ENCODE measurements around the gene PIKFYVE.
"Not testable (repeated sequence)": the region's sequence is repeated elsewhere in the genome, so short reads cannot be mapped to it uniquely, and the experiment has no call there.

The PIKFYVE gene

GRCh38 chr2:208363485-208363884 is 97.4 kb downstream of the PIKFYVE start:
- DNase-seq, result no peak

GRCh38 chr2:208366215-208367127 is 100.4 kb downstream of the PIKFYVE start:
- DNase-seq, result no peak

DNA sequence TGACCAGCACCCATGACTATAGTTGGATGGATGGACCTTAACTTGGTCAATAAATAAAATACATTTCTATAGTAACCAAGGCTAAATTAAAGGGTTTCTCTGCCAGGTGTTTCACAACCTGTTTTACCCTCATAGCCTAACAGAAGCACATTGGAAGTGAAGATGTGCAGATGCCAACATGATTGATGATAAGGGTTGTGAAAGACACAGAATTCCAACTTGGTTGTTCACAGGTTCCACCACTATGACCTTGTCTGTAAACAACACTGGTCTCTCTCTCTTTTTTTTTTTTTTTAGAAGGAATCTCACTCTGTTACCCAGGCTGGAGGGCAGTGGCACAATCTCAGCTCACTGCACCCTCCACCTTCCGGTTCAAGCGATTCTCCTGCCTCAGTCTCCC is 103.0 kb downstream of the PIKFYVE start:
- no peak for DNase-seq

DNA sequence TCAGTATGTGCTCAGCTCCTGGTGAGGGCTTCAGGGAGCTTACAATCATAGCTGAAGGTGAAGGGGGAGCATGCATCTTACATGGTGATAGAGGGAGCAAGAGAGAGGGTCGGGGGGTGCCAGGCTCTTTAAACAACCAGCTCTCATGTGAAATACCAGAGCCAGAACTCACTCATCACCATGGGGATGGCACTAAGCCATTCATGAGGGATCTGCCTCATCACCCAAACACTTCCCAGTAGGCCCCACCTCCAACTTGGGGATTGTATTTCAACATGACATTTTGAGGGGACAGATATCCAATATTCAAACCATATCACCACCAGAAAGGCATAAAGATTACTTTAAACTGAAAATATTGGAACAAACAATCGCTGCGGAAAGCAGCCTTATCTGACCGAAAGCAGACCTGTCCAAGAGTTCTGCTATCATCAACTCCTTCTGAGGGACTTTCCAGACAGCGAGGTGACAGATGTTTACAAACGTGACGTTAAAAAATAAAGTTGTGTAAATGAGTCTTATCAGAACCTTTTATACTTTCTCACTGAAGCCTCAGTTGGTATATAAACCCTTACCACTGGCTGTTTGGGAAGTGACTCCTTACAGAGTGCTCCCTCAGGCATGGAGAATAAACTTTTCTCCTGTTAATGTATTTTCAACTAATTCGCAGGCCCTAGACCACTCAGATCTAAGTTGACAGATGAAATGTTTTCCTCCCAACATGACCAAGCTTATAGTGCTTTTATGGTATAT is 105.0 kb downstream of the PIKFYVE start:
- DNase-seq, result no peak

- no peak for DNase-seq
Observed at GRCh38 chr2:208371634-208371935, 105.5 kb downstream of the PIKFYVE start.

DNA sequence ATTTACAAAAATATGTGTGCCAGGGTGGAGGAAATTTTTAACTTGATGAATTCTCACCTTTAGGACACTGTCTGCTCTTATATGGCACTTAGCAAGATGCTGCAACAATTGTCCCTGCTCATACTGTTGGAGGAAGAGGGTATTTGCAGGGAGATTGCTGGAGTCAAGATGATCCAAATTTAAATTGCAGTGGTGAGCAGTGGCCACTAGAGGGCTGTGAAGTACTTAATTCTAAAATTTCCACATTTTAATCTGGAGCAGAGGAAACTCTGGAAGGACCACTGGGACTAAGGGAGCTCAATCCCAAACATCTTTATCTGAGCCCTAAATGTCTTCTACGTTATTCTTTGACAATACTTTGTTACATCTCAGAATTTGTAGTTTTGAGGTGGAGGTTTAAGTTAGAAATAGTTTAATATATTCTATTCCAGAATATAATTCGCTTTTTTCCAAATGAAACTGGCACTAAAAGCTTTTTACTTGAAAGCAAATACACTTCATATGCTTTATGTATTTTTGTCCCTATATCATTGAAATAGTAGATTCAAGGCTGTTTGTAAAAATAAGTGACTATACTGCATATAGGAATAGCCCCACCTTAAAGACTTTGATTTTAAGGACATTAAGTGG is 107.5 kb downstream of the PIKFYVE start:
- peak; percentile 6 for DNase-seq

DNA sequence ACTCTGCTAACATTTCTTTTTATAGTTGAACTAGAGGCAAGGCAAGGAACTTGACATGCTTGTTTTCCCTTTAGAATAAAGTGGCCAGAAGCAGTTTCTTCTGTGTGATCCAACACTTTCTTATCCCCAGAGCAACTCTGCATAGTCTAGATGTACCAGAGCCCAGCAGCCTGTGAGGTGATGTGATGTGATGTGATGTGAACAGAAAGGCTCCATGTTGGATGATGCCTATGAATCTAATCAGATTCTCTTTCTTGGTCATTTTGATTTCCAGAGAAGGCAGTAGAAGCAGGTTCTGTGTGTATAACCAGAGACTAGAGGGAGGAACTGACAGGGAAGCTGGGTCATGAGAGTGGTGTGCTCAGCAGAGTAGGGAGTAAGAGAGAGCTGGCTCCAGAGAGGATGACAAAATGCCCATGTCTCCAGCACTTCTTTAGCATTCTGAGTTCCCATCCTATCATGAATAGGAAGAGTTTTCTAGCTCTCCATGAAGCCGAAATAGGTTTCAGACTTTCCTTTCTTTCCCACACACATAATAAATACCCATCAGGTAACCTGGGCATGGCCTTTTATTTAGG is 109.5 kb downstream of the PIKFYVE start:
- no peak for DNase-seq

- not testable (repeated sequence) for DNase-seq
Observed at GRCh38 chr2:208377344-208377860, 111.3 kb downstream of the PIKFYVE start.

- no peak for DNase-seq
Observed at GRCh38 chr2:208379192-208379591, 113.1 kb downstream of the PIKFYVE start.

DNA sequence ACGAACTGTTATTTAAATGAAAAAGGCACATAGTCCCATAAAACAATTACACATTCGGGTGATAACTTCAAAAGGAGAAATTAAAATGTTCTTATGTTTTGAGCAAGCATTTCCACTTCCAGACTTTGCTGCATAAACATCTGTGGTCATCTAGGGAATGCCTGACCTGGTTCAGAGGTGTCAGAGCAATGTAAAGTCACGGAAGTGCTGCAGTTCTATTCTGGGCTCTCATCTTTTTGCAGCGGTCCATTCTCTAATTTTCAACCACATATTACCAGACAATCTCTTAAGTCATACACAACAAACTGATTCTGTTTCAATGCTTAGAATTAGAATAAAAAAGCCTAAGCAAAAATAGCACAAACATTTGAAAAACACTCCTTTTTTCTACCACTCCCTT is 118.6 kb downstream of the PIKFYVE start:
- DNase-seq, result no peak

DNA sequence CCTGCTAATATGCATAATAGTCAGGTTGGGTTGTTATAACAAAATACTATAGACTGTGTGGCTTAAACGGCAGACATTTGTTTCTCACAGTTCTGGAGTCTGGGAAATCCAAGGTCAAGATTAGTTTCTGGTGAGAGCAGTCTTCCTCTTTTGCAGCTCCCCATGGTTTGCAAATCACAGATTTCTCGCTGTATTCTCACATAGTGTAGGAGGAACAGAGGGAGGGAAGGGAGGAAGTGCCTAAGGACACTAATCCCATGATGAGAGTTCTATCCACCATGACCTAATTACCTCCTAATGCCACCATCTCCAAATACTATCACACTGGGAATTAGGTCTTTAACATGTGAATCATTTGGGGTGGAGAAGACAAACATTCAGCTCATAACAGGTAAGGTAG is 120.5 kb downstream of the PIKFYVE start:
- no peak for DNase-seq

DNA sequence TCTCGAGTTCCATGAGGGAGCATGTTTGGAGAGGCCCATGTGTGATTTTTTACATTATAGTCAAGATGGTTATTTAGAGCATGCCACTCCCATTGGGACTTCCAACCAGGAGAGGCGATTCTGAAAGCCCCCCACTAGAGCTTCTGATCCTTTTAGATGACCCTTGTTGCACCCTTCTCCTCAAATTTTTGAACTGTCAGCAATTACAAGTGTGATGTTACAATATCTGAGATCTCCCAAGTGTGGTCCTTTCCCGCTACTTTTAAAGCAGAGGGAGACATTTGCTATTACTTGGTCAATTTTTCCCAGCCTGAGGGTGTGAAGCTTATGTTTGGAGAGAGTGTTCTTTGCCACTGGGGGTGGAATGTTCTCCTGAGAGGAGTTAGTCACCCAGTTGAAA is 123.9 kb downstream of the PIKFYVE start:
- no peak for DNase-seq

GRCh38 chr2:208392300-208392699 is 126.2 kb downstream of the PIKFYVE start:
- DNase-seq, result no peak

DNA sequence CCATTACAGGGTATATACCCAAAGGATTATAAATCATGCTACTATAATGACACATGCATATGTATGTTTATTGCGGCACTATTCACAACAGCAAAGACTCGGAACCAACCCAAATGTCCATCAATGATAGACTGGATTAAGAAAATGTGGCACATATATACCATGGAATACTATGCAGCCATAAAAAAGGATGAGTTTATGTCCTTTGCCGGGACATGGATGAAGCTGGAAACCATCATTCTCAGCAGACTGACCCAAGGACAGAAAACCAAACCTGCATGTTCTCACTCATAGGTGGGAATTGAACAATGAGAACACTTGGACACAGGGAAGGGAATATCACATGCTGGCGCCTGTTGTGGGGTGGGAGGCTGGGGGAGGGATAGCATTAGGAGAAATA is 130.7 kb downstream of the PIKFYVE start:
- not testable (repeated sequence) for DNase-seq

GRCh38 chr2:208399201-208399600 is 133.1 kb downstream of the PIKFYVE start:
- DNase-seq, result no peak

DNA sequence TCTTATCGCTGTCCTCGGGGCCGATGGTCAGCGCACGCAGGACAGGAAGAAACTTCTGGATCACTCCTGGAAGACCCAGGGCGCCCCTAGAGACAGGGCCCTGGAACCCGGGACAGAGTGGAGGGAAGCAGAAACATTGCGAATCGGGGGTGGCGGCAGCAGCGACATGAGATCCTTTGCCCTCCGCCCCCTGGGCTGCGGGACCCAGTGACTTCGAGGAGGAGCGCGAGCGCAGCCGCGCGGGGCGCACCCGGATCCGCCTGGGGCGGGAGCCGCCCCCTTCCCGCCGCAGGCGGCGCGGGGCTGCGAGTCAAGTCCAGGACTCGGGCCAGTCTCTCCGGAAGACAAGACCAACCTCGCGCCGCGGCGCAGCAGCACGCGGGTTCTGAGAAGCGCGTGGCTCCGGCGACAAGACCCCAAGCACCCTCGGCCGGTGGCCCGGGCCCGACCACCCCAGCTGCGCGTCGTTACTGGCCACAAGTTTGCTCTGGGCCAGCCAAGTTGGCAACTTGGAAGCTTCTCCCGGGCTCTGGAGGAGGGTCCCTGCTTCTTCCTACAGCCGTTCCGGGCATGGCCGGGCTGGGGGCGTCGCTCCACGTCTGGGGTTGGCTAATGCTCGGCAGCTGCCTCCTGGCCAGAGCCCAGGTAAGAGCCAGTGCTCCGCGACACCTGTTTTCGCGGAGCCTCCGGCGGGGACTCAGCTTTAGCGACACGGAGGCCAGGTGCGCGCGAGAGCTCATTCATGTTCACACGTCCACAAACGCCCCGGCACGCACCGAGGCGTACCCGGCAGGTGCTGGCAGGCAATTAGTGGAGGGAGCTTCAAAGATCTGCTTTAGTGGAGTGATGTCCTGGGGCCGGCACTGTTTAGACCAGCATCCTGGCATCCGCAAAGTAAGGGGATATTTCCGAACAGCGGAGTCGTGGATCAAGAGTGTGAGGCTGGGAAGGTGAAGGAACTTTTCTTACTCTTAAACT is 140.7 kb downstream of the PIKFYVE start, which contains the start of gene PTH2R:
TSS of gene PTH2R (plus strand) at position 319 of the 978 bp plus-strand sequence. CDS start at position 571, 252 bp downstream.
- no peak for DNase-seq

DNA sequence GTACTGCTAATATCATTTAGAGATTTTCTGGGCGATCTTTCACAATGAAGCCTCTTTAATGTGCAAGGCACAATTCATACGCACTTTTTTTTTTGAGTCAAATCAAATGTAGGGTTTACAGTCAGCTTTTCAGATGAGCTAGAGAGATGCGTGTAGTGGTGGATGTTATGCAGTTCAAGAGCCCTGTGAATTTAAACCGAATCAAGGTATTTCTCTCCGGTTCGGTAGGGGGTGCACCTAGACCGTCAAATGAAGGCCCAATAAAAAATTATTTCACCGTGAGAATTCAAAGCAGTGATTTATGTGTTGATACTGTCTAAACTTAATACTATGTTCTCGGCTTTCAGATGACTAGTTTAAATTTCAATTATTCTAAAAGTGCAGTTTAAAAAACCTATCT is 141.6 kb downstream of the PIKFYVE start:
- DNase-seq, result no peak

All from central memory CD4-positive, alpha-beta T cell (primary cell).